Stimulated activated CD4-positive, alpha-beta T cell treated with anti-CD3 and anti-CD28 coated beads, Interleukin-1b, Interleukin-23, amount 100 ng/mL, for 24 hours (primary cell): ENCODE data around the gene FAM169A.
"Not testable (repeated sequence)": the region's sequence is repeated elsewhere in the genome, so short reads cannot be mapped to it uniquely, and the experiment has no call there.

ENCODE experiments used
- DNase-seq, 4 experiments: peaks; one replicate each; pipeline ENCODE4 v3.0.0-alpha.2; 2020; ENCODE audit warnings: low read depth in 4 of 4, low spot score in 1 of 4

The FAM169A gene, protein sequence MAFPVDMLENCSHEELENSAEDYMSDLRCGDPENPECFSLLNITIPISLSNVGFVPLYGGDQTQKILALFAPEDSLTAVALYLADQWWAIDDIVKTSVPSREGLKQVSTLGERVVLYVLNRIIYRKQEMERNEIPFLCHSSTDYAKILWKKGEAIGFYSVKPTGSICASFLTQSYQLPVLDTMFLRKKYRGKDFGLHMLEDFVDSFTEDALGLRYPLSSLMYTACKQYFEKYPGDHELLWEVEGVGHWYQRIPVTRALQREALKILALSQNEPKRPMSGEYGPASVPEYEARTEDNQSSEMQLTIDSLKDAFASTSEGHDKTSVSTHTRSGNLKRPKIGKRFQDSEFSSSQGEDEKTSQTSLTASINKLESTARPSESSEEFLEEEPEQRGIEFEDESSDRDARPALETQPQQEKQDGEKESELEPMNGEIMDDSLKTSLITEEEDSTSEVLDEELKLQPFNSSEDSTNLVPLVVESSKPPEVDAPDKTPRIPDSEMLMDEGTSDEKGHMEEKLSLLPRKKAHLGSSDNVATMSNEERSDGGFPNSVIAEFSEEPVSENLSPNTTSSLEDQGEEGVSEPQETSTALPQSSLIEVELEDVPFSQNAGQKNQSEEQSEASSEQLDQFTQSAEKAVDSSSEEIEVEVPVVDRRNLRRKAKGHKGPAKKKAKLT

DNA sequence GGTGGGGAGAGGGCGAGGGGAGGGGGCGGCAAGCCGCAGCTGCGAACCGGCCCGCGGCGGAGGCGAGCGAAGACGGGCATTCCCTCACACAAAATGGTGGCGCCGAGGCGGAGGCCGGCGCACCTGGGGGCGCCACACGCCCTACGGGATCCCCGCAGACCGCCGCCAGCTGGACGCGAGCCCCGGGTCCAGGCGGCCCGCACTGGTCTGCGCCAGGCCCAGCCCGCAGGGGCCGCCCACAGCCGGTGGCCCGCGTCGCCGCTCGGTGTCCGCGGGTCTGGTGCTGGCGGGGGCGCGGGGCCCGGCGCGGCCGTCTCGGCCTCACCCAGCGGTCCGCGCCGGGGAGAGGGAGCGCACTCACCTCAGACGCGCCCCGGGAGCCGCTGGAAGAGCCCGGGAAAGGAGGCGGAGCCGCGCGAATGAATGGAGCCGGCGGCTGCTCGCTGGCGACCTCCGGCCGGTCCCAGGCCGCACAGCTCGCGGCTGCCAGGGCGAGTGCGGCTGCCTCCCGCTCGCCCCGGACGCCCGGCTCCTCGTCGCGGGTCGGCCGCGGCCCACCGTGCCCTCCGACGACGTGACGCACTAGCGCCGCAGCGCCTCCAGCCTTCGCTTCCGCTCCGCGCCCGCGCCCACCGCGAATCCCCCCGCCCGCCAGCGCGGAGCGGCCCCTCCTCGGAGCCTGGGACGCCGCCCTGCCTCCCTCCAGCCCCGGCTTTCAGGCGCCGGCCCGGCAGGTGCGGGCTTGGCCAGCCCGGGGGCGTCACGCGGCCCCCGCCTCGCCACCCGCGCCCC, at the start of gene FAM169A:
Gene FAM169A (minus strand): TSS at position 584 of the 792 bp plus-strand sequence. CDS start 24,711 bp downstream, outside the sequence.
- DNase-seq, result peak in 2 of 4 experiments; percentile 27 to 33

DNA sequence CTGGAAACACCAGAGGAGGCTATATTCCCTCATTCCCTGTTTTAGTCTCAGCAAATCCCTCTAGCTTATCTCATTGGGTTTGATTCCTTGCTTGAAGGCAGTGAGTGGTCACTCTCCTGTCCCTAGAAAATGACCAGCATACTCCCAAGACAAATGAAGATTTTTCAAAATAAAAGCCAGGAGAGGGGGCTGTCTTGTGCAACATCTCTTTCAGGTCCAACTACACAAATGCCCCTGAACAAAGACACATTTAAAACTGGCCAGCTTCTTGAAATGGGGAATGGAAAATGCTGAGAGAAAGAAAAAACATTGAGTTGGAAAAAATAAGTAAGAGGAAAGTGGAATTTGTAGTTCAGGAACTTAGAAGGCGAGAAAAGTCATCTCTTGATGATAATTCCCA, 49.3 kb upstream of the FAM169A start:
- DNase-seq, result no peak

DNA sequence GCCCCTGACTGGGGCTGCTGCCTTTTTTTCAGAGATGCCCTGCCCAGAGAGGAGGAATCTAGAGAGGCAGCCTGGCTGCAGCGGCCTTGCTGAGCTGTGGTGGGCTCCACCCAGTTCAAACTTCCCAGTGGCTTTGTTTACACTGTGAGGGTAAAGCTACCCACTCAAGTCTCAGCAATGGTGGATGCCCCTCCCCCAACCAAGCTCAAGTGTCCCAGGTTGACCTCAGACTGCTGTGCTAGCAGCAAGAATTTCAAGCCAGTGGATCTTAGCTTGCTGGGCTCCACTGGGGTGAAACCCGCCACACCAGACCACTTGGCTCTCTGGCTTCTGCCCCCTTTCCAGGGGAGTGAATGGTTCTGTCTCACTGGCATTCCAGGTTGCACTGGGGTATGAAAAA, 45.2 kb upstream of the FAM169A start:
- not testable (repeated sequence) for DNase-seq

DNA sequence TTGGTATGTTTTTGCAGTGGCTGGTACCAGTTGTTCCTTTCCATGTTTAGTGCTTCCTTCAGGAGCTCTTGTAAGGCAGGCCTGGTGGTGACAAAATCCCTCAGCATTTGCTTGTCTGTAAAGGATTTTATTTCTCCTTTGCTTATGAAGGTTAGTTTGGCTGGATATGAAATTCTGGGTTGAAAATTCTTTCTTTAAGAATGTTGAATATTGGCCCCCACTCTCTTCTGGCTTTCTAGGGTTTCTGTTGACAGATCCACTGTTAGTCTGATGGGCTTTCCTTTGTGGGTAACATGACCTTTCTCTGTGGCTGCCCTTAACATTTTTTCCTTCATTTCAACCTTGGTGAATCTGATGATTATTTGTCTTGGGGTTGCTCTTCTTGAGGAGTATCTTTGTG, 43.7 kb upstream of the FAM169A start:
- not testable (repeated sequence) for DNase-seq

DNA sequence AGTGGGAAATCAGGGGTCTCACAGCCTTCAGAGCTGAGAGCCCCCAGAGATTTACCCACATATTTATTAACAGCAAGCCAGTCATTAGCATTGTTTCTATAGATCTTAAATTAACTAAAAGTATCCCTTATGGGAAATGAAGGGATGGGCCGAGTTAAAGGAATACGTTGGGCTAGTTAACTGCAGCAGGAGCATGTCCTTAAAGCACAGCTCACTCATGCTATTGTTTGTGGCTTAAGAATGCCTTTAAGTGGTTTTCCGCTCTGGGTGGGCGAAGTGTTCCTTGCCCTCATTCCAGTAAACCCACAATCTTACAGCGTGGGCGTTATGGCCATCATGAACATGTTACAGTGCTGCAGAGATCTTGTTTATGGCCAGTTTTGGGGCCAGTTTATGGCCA, 42.0 kb upstream of the FAM169A start:
- DNase-seq, result not testable (repeated sequence)

DNA sequence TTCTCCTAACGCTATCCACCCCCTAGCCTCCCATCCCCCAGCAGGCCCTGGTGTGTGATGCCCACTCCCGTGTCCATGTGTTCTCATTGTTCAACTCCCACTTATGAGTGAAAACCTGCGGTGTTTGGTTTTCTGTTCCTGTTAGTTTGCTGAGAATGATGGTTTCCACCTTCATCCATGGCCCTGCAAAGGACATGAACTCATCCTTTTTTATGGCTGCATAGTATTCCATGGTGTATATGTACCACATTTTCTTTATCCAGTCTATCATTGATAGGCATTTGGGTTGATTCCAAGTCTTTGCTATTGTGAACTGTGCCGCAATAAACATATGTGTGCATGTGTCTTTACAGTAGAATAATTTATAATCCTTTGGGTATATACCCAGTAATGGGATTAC, 38.5 kb upstream of the FAM169A start:
- DNase-seq, result not testable (repeated sequence)

DNA sequence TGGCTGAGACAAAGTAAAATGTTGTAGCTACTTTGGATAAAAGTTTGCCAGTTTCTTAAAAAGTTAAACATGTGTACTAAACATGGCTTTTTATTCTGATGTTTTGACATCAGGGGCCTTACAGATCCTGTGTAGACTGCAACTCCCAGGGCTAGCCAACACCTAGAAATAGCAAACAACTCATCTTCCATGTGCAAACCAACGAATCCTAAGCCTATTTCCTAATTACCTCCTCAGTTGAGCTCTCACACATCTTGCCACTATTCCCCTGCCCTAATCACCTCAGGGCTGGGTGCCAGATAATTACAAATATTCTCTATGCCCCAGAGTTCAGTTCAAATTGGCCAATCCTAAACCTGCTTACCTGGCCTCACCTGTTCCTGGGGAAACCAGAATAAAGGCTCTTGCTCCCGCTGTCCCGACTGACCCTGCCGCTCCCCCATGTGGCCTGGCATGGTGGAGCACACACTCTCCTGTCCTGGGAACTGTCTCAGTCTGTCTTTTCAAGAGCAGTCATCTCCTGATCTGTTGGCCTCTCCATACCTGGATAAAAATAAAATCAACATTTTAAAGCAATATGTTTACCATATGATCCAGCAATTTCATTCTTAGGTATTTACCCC, 37.1 kb upstream of the FAM169A start:
- DNase-seq, result no peak

DNA sequence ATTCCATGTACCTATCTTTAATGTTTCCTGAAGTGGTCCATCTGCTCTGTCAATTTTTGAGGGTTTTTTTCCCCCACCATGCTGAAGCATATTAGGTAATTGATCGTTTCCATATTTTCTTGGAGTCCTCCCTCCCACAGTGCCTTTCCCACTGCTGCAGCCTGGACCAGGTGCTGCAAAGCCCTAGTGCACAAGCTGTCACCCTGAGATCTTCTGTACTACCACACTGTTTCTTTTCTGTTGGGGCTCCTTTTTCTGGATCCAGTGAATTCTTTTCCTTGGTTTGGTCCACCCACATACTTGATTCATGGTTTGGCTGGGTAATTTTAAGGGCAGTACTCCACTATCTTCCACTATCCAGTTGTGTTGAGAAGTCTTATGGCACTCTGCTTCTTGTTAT, 30.9 kb upstream of the FAM169A start:
- no peak for DNase-seq

DNA sequence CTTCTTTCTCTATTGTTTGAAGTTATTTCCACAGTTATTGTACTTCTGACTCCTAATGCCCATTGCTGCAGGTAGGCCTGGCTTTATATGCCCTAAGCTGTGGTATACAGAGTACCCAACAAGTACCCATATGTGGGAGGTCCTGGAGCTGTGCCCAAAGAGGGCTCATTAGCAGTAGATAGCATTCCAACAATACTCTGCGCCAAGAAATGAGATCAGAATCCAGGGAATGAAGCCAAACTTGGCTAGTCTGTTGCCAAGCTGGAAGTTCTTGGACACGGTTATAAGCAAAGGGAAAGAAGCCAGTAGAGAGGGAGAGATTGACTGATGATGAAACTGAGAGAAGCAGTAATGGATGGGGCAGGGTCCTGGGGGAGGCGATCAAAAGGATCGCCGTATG, 29.7 kb upstream of the FAM169A start:
- no peak for DNase-seq

DNA sequence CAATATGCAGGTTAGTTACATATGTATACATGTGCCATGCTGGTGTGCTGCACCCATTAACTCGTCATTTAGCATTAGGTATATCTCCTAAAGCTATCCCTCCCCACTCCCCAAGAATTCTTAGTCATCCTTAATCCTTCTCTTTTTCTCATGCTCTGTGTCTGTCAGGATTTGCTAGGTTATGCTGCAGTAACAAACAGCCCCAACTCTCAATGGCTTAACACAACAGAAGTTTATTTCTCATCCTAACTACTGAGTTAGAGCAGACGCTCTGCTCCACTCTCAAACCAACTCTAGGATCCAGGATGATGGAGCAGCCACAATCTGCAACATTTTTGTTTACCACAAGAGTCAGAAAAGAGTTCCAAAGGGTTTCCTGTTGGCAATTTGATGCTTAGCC, 28.2 kb upstream of the FAM169A start:
- DNase-seq, result no peak

DNA sequence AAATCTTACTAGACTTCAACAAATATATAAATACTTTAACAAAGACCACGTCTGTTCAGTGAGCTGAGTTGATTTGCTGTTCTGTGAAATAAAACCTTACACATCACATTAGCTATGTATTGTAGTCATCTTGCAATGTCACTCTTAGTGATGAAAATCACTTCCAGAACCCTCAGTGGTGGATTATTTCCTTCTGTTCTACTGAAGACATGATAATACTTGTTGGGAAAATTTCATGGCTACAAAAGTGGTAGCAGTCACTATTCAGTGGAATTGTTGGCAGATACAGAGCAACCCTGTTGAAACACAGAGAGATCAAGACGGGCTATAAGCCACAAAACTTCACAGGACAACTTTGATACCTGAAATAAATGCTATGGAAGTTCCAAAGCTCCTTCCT, 26.7 kb upstream of the FAM169A start:
- no peak for DNase-seq

DNA sequence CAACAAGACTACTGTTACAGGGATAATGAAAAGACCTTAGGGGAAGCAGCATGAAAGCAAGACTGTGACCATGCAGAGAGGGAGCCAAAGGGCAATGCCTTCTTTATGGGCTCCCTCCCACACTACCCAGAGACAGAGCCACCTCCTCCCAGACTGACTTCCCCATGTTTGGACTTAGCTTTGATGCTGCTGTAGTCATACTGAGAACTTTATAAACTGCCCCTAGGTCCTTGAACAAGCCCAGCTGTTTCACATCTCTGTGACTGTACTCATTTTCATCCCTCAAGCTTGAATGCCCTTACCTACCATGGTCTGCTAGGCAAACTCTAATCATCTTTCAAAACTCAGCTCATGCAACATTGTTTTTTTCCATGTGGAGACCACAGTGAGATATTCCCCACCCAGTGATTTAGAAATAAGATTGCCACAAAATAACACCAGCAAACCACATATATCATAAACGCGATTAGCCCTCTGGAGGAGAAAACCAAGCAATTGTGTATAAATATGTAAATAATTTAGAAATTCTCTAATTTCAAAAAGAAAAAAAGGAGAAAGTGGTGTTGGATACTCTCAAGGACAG, 23.4 kb upstream of the FAM169A start:
- no peak for DNase-seq

DNA sequence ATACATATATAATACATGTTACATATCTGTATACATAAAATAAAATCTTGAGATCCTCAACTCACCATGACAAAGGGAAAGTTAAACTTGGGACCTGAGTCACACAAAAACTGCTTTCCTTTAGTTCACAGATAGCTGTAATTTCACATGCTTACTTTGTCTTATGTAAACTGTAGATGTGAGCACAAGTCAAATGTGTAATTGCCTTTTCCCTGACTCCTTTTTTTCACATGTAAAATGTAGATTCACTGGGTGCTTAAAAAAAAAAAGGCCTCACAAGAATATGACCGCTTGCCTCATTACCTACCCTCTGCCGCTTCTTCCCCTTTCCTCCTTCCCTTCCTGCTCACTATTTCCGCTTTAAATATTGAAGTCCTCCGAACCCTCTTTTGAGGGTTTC, 21.9 kb upstream of the FAM169A start:
- DNase-seq, result no peak

DNA sequence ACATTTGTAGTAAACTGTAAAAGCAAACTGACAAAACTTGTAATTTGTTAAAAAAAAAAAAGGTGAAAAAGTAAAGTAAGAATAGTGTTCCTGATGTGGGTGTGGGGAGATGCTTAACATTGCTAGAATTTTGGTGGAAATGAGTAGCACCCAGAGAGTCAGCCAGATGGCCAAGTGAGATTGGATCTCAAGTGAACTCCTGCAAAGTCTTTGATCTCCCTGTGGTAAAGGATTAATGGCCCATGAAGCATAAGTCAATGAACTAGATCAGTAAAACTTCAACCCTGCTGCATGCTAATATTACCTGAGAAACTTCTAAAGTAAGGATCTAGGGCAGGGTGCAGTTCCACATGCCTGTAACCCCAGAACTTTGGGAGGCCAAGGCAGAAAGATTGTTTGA, 19.0 kb upstream of the FAM169A start:
- DNase-seq, result no peak

DNA sequence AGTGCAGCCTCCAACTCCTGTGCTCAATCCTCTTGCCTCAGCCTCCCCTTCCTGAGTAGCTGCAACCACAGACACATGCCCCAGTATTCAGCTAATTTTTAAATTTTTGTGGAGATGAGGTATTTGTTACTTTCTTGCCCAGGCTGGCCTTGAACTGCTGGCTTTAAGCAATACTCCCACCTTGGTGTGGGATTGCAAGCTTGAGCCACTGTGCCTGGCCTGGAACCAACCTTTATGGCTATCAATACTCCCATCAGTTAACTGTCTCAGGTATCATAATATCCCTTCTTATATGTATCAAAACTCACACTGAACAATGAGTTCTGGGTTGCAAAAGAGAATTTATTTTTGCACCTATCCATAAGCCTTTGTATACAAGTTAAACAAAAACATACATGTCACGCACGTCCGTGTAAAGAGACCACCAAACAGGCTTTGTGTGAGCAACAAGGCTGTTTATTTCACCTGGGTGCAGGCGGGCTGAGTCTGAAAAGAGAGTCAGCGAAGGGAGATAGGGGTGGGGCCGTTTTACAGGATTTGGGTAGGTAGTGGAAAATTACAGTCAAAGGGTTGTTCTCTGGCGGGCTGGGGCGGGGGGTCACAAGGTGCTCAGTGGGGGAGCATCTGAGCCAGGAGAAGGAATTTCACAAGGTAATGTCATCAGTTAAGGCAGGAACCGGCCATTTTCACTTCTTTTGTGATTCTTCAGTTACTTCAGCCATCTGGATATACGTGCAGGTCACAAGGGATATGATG, 16.4 kb upstream of the FAM169A start:
- DNase-seq, result not testable (repeated sequence)

DNA sequence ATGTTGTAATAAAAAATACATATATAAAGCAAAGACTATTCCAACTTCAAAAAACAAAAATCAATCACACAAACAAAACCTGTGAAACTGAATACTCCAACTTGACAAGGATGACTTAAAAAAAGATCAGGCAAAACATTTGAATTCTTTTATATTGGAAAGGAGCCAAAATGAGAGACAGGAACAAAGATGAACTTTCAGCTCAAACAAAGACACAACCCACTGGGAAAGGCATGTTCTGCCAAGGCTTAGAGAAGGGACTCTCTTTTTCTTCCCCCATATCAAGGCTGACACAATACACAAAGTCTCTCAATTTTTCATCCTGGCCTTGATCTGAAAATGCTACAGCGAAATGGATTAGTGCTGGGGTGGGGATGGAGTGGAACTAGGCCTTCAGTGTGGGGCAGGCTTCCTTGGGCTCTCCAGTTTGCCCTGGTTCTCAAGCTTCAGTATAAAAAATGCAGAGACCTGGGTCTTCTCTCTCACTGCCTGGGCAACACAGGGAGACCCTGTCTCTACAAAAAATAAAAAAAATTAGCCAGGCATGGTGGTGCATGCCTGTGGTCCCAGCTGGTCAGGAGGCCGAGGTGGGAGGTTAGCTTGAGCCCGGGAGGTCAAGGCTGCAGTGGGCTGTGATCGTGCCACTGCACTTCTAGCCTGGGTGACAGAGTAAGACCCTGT, 11.6 kb upstream of the FAM169A start:
- DNase-seq, result no peak

DNA sequence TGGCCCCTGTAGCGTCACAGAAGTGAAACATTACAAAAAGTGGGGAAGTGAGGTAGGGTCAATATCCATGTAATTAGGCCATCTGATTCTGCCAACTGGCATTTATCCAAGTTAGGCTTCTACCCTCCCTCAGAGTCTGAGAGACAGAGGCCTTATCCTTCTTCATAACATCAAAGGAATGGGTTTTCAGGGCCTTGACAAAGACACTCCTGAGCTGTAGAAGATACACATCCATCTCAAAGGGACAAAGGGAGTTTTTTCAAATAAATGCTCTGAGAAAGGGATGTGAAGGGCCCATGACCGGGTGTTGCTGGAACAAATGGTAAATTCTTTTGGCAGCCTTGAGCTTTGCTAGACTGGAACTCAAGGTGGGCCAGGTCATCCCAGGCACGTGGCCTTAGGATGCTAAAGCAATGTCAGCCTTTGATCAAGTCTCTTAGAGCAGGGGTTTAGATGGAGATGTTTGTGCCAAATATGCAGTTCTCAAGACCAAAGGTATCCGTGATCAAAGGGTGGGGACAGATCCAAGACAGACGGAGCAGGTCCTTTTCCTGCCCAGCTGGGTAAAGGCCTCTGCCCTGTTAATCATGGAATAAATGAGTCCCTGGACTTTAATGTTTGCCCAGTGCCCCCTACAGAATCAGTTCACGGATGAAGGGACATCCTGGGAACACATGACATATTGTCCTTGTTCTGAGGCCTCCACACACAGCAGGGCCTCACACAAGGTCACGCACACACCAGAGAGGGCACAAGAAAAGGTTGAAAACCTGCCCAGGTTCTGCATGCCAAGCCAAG, 10.0 kb upstream of the FAM169A start:
- DNase-seq, result no peak

DNA sequence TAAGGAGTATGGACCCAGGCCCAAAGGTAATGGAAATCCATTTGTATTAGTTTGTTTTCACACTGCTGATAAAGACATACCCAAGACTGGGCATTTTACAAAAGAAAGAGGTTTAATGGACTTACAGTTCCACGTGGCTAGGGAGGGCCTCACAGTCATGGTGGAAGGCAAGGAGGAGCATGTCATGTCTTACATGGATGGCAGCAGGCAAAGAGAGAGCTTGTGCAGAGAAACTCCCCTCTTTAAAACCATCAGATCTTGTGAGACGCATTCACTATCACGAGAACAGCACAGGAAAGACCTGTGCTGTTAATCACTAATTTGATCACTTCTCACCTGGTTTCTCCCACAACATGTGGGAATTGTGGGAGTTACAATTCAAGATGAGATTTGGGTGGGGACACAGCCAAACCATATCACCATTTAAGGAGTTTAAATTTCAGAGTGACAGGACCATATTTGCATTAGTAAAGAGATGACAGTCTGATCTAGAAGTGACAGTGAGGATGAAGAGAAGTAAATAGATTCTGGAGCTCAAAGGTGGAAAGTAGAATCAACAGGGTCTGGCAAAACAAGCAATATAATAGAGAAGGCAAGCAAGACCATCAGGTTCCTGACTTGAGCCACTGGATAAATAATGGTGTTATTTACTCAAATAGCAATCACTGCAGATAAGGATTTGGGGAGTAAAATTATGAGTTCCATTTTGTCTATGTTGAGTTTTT, 7.5 kb upstream of the FAM169A start:
- no peak for DNase-seq
